A549 treated with CpdA at 1 μM for 4 hours (cell line): Measurements from ENCODE around the gene BTAF1. TPM values are rescaled to one million over a fixed set of nuclear protein-coding genes. Genes with fewer than 3 reads are reported as not detected.

Source experiments
- total RNA-seq: library from RNA; stranded (reverse); fragments of 200-300 nt; extraction: Qiagen RNA extraction; gene quantifications from 5 replicates; pipeline ENCODE4 v1.2.3, GENCODE V29; 2022; ENCODE audit warnings: low read depth

BTAF1 gene
- 10.0 to 14.2 TPM (median 13.2 TPM) in 5 replicates for total RNA-seq

GRCh38 chr10:91923371-91924211 is at the start of gene BTAF1:
Gene BTAF1, plus strand, starts transcription at chr10:91923770. Its CDS starts 307 bp downstream, at chr10:91924077.

DNA sequence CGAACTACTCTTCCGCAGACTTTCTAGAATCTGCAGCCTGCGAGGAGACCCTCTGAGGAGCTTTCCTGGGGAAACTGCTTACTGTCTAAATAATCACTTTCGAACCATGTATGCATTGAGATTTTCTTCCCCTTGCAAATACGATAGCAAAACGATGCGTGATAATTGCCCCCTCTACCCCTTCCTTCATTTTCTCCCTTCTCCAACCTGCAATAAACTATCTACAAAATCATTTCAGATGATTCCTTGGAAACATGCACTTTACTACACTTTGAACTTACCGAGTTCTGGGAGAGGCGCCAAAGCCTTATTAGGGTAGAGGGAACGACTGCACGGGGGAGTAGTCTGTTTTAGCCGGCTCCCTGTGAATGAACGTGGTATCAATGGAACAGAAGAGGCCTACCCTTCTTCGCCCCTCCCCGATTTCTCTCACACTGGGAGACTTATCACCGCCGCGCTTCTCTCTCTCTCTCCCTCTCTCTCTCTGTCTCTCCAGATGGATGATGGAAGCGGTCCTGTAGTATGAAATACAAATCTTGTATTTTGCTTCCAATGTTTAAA is 14.4 kb upstream of the BTAF1 start, which contains the start of gene FGFBP3:
Gene FGFBP3, minus strand, starts transcription at position 370 of the 561 bp plus-strand sequence. CDS start 517 bp downstream, outside the sequence.

Other genes starting within 250 kb of the BTAF1 start
- 16.6 to 23.6 TPM (median 19.9 TPM) in 5 replicates for gene TNKS2, start 125.3 kb upstream of the BTAF1 start, total RNA-seq
- gene FGFBP3, start 14.3 kb upstream of the BTAF1 start, total RNA-seq = 1.6 to 2.7 TPM (median 2.4 TPM) in 5 replicates